ENCODE measurements around the gene USH2A.

DNA sequence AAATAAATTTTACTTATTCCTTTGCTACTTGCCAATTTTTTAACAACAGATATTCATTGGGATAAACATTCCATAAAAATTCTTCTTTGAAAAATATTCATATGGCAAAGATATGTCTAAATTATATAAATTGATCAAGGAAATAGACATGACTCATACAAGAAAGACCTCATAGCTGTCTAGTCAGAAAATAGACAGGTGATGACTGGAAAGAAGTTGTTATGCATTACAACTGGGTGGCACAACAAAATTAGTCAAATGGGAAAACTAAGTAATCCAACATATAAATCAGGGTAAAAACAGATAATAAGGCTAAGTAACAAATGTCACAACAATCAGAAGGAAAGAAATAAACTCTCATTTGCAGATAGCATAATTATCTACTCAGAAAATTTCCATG lies 92.0 kb downstream of the USH2A start:
- TF ChIP-seq POLR2AphosphoS5 (IDR thresholded peaks at IDR 0.05) (no peak), POLR2A (IDR thresholded peaks at IDR 0.05; ENCODE audit: low read depth) (no peak)
- TF ChIP-seq, protein P1, sequence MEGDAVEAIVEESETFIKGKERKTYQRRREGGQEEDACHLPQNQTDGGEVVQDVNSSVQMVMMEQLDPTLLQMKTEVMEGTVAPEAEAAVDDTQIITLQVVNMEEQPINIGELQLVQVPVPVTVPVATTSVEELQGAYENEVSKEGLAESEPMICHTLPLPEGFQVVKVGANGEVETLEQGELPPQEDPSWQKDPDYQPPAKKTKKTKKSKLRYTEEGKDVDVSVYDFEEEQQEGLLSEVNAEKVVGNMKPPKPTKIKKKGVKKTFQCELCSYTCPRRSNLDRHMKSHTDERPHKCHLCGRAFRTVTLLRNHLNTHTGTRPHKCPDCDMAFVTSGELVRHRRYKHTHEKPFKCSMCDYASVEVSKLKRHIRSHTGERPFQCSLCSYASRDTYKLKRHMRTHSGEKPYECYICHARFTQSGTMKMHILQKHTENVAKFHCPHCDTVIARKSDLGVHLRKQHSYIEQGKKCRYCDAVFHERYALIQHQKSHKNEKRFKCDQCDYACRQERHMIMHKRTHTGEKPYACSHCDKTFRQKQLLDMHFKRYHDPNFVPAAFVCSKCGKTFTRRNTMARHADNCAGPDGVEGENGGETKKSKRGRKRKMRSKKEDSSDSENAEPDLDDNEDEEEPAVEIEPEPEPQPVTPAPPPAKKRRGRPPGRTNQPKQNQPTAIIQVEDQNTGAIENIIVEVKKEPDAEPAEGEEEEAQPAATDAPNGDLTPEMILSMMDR (IDR thresholded peaks at IDR 0.05), result no peak
